HG02798 (cell line): ENCODE results near the gene KDR.

Experiments
- ATAC-seq: cut with Tn5 transposase; IDR thresholded peaks from one replicate; pipeline ENCODE4 v1.9.1; 2021; ENCODE audit warnings: mild to moderate bottlenecking; ENCODE audit not compliant: unreplicated experiment, poor library complexity

KDR gene

GRCh38 chr4:55124322-55125076 is 896 bp downstream of the KDR start:
- no peak for ATAC-seq

DNA sequence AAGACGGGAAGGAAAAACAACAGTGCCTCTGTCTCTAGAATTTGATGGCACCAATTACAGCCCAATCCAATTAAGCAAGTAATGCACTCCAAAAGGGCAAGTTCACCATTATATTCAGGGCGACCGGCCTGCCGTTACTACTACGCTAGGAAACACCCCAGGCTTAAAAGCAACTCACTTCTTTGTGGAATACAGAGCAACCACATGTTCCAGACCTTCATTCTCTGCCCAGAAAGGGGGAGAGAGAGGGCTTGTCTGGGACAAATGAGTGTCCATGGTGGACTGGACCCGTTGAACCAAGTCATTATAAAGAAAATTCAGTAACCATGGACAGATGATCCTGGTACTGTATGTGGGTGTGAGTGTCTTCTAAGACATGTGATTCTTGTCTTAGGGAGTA is 1.6 kb downstream of the KDR start:
- no peak for ATAC-seq

DNA sequence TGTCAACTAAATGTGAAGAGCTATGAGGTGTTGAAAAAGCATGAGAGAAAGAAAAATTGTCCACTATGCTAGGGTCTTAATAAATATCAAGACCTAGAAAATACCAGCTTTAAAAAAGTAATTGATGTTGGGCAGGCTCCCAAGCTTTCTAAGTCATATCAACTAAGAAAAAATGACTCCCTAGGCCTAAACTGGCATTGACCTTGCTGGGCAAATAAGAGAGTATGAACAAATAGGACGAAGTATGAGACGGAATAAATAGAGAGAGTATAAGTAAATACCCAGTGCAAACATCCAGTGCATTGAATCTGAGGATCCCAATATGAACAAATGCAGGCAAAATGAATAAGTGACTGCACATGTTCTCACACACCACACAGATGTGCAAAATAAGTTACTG is 3.2 kb downstream of the KDR start:
- no peak for ATAC-seq

DNA sequence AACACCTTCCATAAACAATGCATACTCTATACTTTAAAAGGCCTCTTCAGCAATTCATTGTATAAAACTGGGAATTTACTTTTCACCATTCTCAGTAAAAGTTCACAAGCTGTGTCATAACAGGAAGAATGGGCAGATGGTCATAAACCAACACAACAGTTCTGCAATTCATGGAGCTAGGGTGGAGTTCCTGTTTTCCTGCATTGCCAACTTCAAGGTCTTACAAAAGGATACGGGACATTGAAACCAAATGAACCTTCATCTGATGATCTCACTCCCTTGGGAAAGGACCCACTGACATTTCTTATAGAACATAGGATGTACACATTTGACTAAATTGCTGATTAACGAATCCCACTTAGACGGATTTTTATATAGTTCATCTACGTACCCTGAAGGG is 4.1 kb downstream of the KDR start:
- no peak for ATAC-seq

- ATAC-seq = no peak
Measured at GRCh38 chr4:55118397-55118796, 7.0 kb downstream of the KDR start.

DNA sequence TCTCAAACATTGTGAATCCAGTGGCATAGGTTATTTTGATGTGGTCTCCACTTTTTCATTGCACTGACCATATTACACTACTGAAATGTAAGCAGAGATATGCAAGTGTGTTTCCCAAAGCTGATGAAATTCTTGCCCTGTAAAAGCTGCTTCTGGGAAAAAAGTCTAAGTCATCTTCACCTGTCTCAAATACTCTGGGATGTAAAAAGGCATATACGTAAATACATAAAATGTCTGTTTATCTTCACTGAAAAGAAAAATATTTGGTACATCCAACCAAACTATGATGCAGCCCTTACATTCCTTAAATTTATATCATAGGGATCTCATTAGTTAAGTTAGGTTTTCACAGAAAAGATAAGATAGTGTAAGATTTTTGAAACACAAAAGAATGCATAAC is 7.9 kb downstream of the KDR start:
- no peak for ATAC-seq

GRCh38 chr4:55116450-55116849 is 8.9 kb downstream of the KDR start:
- ATAC-seq = no peak

DNA sequence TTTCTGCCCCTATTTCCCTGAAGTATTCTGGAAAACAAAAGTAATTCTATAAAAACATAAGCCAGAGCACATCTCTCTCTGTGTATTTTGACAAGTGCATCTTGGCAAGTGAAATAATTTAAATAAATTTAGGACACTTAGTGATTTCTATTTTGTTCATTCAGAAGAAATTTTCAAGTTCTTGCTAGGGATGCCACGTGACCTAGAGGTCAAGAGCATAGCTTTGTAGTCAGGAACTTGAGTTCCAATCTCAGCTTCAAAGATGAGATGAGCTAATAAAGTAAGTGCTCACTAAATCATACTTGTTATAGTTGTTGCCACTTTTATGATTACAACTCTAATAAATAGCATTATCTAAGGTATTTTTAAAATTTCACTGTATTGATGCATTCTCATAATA is 13.8 kb downstream of the KDR start:
- ATAC-seq = no peak

DNA sequence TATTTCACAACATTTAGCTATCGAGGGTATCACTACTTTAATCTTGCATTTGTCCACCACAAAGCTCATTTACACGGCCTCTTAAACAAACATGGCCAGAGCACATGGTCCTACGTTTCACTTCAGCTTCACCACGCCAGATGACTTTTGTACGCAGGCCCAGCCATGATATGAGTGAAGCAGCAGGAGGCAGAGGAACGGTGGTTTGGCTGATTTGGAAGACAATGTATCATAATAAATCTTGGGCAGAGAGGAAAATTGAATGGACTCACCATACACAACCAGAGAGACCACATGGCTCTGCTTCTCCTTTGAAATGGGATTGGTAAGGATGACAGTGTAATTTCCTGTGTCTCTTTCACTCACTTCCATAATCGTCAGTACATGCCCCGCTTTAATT is 15.3 kb downstream of the KDR start:
- no peak for ATAC-seq

DNA sequence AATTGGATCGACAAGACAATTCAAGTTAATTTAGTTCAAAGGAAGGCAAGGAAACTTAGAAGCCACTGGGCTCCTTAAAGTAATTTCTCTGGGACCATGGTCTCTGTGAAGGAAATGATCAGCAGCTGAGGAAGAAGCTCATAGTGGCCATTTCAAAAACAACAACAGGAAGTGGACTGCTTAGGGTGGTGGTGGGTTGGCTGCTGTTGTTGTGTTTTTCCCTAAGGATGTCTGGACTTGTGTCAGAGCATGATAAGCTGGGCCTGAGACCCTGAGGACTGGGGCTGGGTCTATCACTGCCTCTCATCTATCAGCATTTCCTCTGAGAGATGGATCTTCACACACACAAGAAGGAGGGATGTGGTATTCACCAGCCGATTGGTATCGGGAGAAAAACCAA is 18.3 kb downstream of the KDR start:
- no peak for ATAC-seq

DNA sequence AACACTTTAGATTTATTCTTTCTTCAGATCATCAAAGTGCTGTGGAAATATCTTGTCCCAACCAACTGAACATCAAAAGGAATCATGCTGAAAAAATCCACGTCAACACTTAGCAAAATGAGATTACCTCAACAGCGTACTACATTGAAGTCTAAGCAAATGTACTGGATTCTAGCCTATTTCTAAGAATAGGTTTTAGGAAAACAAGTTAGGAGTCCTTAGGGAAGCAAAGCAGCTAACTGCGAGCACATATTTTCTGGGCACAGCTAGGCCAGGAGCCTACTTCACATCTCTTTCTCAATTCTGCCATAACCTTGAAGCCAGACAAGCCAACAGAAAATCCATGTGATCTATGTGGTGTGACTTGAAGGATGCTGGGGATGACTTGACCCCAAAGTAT is 22.2 kb downstream of the KDR start:
- no peak for ATAC-seq

DNA sequence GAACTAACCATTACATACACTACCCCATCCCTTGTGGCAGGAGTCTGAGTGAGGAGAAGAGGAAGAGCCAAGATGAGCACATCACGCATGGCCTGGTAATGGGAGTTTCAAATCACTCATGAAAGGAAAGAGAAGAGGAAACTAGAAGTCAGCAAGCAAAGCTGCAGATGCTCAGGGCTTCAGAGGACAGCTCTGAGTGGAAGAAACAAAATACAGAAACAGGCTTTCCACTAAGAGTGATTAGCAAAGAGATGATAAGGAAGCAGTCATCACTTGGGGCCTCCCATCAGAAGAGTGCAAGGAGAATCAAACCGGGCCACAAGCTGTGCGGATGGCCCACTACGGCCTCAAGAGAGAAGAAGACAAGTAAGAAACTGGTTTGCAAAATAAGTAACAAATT is 25.6 kb downstream of the KDR start:
- ATAC-seq = no peak

GRCh38 chr4:55098456-55099204 is 26.8 kb downstream of the KDR start:
- no peak for ATAC-seq

- ATAC-seq = no peak
Measured at GRCh38 chr4:55096619-55097018, 28.8 kb downstream of the KDR start.

- no peak for ATAC-seq
Measured at GRCh38 chr4:55096045-55096444, 29.4 kb downstream of the KDR start.

- no peak for ATAC-seq
Measured at GRCh38 chr4:55092504-55092903, 32.9 kb downstream of the KDR start.

DNA sequence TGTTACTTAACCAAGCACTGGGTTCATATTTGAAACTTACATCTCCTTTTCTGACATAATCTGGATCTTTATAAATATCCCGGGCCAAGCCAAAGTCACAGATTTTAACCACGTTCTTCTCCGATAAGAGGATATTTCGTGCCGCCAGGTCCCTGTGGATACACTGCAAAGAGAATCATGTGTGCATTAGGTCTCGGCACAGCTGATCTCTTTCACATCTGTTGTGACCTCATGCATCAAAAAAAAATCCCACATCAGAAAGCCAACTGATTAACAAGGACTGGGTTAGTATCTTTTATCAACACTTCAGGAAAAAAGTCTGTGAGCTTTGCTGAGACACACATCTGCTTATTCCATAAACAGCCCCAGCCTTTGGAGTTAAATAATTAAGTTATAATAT is 35.5 kb downstream of the KDR start:
- ATAC-seq = no peak

- ATAC-seq = no peak
Measured at GRCh38 chr4:55087913-55088260, 37.5 kb downstream of the KDR start.

DNA sequence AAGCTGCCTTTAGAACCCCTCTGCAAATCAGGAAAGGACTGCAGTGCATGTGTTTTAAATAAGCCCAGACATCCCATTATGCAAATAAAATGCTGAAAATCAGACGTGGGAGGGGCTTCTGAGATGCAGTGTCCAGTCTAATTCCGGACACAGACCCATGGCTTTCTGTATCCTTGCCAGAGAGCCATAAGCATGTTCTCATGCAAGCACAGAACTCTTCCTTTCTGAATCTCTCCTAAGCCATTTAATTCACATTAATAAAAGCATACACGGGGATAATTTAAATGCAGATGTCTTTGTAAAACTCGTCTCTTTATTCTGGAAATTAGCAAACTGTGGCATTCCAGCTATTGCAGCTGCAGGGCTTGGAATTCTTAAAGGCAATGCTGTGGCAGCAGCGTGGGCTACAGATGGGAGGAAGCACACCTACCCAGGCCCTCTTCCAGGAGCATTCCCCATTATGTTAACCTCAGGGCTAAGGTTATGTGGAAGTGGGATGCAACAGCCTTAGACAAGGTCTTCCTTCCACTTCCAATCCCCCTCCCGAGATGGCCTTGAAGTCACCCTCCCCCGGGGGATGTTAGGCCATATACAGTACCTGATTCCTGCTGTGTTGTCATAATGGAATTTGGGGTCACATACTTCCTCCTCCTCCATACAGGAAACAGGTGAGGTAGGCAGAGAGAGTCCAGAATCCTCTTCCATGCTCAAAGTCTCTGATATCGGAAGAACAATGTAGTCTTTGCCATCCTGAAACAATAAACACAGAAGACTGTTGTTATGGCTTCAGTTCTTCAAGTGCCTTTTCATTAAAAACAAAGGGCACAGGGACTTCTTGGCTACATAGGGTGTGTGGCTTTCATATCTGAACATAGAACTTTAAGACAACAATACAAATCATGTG is 38.1 kb downstream of the KDR start:
- no peak for ATAC-seq

DNA sequence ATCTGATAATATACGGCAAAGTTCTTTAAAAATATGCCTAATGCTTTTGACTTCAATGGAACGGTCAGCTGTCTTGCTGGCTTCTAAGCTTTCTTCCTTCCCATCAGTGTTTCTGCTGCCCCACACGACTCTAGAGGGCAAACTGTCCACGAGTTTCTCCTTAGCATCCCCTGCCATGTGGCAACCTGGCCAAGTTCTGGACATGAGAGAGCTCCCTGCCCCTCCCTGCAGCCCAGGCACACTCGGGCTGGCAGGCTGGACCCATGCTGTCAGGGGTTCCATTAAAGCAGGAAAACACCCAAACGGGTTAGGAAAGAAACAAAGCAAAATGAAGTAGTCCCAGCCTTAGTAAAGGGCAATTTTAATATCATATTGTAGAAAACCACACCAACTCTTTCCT is 38.8 kb downstream of the KDR start:
- ATAC-seq = no peak

DNA sequence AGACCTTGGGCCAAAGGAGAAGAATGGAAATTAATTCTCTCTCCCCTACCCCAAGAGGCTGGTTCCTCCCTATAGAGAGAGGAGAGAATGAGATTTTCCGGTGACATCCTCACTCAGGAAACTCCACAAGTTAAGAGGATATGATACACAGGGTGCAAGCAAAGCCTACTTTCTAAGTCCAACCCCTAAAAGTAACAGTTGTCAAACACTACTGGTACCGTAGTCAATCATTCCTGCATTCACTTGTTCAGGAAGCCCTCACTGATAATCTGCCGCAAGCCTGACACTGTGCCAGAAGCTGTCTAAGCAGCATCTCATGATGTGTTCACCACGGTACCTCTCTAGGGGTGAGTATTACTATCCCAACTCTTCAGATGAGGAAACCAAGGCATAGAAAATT is 41.7 kb downstream of the KDR start:
- ATAC-seq = no peak
